ENCODE results near the gene OR13C2. TPM values are rescaled to one million over a fixed set of nuclear protein-coding genes. Genes with fewer than 3 reads are reported as not detected.
"Not testable (repeated sequence)": the region's sequence is repeated elsewhere in the genome, so short reads cannot be mapped to it uniquely, and the experiment has no call there.

Gene OR13C2
- total and polyA plus RNA-seq, 4 donors, result not detected

DNA sequence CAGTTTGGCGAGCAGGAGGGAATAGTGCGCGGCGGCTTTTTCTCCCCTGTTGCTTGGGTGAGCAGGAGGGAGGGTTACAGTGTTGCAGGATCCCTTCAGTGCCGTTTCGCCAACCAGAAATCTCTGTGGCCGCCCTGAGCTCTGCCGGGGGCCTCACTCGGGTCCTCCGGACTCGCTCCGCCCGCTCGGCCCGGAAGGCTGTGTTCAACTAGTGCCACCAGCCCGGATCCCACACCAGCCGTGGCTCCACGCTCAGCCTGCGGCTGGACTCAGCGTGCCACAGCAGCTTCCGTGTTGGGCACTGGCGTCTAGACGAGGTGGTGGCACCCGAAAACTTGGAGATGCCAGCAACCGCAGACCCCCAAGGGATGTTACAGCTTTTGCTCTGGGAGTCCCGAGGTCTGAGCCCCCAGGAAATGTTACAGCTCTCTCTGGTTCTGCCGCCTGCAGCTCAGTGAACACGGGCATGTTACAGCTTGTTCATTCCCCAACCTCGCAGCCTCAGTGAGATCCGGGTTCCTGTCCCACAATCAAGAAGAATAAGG, 28.6 kb upstream of the OR13C2 start:
- no peaks in the 10 kb centered on the region for H3K27me3 ChIP-seq (ENCODE audit: control insufficient read depth in 4 of 4, insufficient read depth in 4 of 4, low read length in 3 of 4)
- DNase-seq (ENCODE audit: low spot score), result no peak
- peaks cover 0 to 3% (median under 1%) of the 10 kb centered on the region in 4 donors for H3K9me3 ChIP-seq (ENCODE audit: control insufficient read depth in 4 of 4, low read length in 3 of 4)
- 96% methylated on average over 30 of the region's 30 CpGs for WGBS
- H3K4me3 ChIP-seq (ENCODE audit: low read depth in 1 of 3, low read length in 3 of 3), result no peak overlapping the region
- no peak overlapping the region for H3K9ac ChIP-seq (ENCODE audit: low read depth in 1 of 2, low read length in 2 of 2)
- no peak overlapping the region for H3K27ac ChIP-seq (ENCODE audit: low read depth in 1 of 2, low read length in 2 of 2)
- no peaks in the 10 kb centered on the region for H3K36me3 ChIP-seq (ENCODE audit: control insufficient read depth in 4 of 4, insufficient read depth in 3 of 4, low read depth in 1 of 4, low read length in 3 of 4)
- TF ChIP-seq TAF1 (conservative IDR thresholded peaks at IDR 0.05), result no peak
- TF ChIP-seq ATF3 (IDR thresholded peaks at IDR 0.05), result no peak
- no peak for TF ChIP-seq FOXA1 (IDR thresholded peaks at IDR 0.05)
- no peak for TF ChIP-seq HNF4A (conservative IDR thresholded peaks at IDR 0.05)
- no peak for TF ChIP-seq GABPA (IDR thresholded peaks at IDR 0.05 in 1 of 2, conservative IDR thresholded peaks at IDR 0.05 in 1 of 2)
- no peaks in the 10 kb centered on the region for H3K4me1 ChIP-seq (ENCODE audit: control insufficient read depth in 4 of 4, insufficient read depth in 4 of 4, low read length in 3 of 4)

DNA sequence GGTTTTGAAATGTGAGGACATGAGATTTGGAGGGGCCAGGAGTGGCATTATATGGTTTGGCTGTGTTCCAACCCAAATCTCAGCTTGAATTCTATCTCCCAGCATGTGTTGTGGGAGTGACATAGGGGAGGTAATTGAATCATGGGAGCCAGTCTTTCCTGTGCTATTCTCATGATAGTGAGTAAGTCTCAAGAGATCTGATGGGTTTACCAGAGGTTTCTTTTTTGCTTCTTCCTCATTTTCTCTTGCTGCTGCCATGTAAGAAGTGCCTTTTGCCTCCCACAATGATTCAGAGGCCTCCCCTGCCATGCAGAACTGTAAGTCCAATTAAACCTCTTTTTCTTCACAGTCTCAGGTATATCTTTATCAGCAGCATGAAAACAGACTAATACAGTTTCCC, 20.5 kb upstream of the OR13C2 start:
- not testable (repeated sequence) for H3K27ac ChIP-seq (ENCODE audit: low read depth in 1 of 2, low read length in 2 of 2); H3K36me3 ChIP-seq (ENCODE audit: control insufficient read depth in 4 of 4, insufficient read depth in 3 of 4, low read depth in 1 of 4, low read length in 3 of 4); H3K9me3 ChIP-seq (ENCODE audit: control insufficient read depth in 4 of 4, low read length in 3 of 4); DNase-seq (ENCODE audit: low spot score); H3K4me3 ChIP-seq (ENCODE audit: low read depth in 1 of 3, low read length in 3 of 3); H3K9ac ChIP-seq (ENCODE audit: low read depth in 1 of 2, low read length in 2 of 2); H3K27me3 ChIP-seq (ENCODE audit: control insufficient read depth in 4 of 4, insufficient read depth in 4 of 4, low read length in 3 of 4); H3K4me1 ChIP-seq (ENCODE audit: control insufficient read depth in 4 of 4, insufficient read depth in 4 of 4, low read length in 3 of 4)

GRCh38 chr9:104618104-104618503, 12.7 kb upstream of the OR13C2 start, which contains the start of gene OR13C9:
Gene OR13C9, minus strand, starts transcription at chr9:104618204. Its CDS starts 0 bp downstream, at chr9:104618204.
- Histone ChIP-seq H3K4me3 (ENCODE audit: low read depth in 1 of 3, low read length in 3 of 3) (no peak within 1 kb of the TSS), H3K9me3 (ENCODE audit: control insufficient read depth in 4 of 4, low read length in 3 of 4) (no peaks in the 10 kb centered on the region), H3K9ac (ENCODE audit: low read depth in 1 of 2, low read length in 2 of 2) (no peak within 1 kb of the TSS), H3K27ac (ENCODE audit: low read depth in 1 of 2, low read length in 2 of 2) (no peak within 1 kb of the TSS), H3K27me3 (ENCODE audit: control insufficient read depth in 4 of 4, insufficient read depth in 4 of 4, low read length in 3 of 4) (no peaks in the 10 kb centered on the region), H3K36me3 (ENCODE audit: control insufficient read depth in 4 of 4, insufficient read depth in 3 of 4, low read depth in 1 of 4, low read length in 3 of 4) (no peaks in the 10 kb centered on the region), H3K4me1 (ENCODE audit: control insufficient read depth in 4 of 4, insufficient read depth in 4 of 4, low read length in 3 of 4) (no peaks in the 10 kb centered on the region)
- 72% methylated on average over 2 of the region's 2 CpGs for WGBS
- no peak for TF ChIP-seq EGR1 (IDR thresholded peaks at IDR 0.05; ENCODE audit: low read depth in 2 of 2)
- no peak for TF ChIP-seq CTCF (IDR thresholded peaks at IDR 0.05; ENCODE audit: low read depth, low read length, missing input control)
- no peak for TF ChIP-seq YY1 (IDR thresholded peaks at IDR 0.05)
- no peak for TF ChIP-seq JUND (IDR thresholded peaks at IDR 0.05)
- DNase-seq (ENCODE audit: low spot score), result no peak

GRCh38 chr9:104617418-104617817, 12.0 kb upstream of the OR13C2 start:
- no peak overlapping the region for H3K27ac ChIP-seq (ENCODE audit: low read depth in 1 of 2, low read length in 2 of 2)
- H3K9me3 ChIP-seq (ENCODE audit: control insufficient read depth in 4 of 4, low read length in 3 of 4), result no peaks in the 10 kb centered on the region
- TF ChIP-seq MAX (IDR thresholded peaks at IDR 0.05) (no peak), EGR1 (IDR thresholded peaks at IDR 0.05; ENCODE audit: low read depth in 2 of 2) (no peak), CTCF (IDR thresholded peaks at IDR 0.05; ENCODE audit: low read depth, low read length, missing input control) (no peak), YY1 (IDR thresholded peaks at IDR 0.05) (no peak), FOXA2 (IDR thresholded peaks at IDR 0.05) (no peak), ATF3 (IDR thresholded peaks at IDR 0.05) (no peak), TAF1 (conservative IDR thresholded peaks at IDR 0.05) (no peak)
- TF ChIP-seq, protein P1, sequence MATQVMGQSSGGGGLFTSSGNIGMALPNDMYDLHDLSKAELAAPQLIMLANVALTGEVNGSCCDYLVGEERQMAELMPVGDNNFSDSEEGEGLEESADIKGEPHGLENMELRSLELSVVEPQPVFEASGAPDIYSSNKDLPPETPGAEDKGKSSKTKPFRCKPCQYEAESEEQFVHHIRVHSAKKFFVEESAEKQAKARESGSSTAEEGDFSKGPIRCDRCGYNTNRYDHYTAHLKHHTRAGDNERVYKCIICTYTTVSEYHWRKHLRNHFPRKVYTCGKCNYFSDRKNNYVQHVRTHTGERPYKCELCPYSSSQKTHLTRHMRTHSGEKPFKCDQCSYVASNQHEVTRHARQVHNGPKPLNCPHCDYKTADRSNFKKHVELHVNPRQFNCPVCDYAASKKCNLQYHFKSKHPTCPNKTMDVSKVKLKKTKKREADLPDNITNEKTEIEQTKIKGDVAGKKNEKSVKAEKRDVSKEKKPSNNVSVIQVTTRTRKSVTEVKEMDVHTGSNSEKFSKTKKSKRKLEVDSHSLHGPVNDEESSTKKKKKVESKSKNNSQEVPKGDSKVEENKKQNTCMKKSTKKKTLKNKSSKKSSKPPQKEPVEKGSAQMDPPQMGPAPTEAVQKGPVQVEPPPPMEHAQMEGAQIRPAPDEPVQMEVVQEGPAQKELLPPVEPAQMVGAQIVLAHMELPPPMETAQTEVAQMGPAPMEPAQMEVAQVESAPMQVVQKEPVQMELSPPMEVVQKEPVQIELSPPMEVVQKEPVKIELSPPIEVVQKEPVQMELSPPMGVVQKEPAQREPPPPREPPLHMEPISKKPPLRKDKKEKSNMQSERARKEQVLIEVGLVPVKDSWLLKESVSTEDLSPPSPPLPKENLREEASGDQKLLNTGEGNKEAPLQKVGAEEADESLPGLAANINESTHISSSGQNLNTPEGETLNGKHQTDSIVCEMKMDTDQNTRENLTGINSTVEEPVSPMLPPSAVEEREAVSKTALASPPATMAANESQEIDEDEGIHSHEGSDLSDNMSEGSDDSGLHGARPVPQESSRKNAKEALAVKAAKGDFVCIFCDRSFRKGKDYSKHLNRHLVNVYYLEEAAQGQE (IDR thresholded peaks at IDR 0.05), result no peak
- H3K4me1 ChIP-seq (ENCODE audit: control insufficient read depth in 4 of 4, insufficient read depth in 4 of 4, low read length in 3 of 4), result no peaks in the 10 kb centered on the region
- no peaks in the 10 kb centered on the region for H3K36me3 ChIP-seq (ENCODE audit: control insufficient read depth in 4 of 4, insufficient read depth in 3 of 4, low read depth in 1 of 4, low read length in 3 of 4)
- DNase-seq (ENCODE audit: low spot score), result no peak
- H3K27me3 ChIP-seq (ENCODE audit: control insufficient read depth in 4 of 4, insufficient read depth in 4 of 4, low read length in 3 of 4), result no peaks in the 10 kb centered on the region
- no peak overlapping the region for H3K9ac ChIP-seq (ENCODE audit: low read depth in 1 of 2, low read length in 2 of 2)
- no peak overlapping the region for H3K4me3 ChIP-seq (ENCODE audit: low read depth in 1 of 3, low read length in 3 of 3)

All from liver (tissue), 9 donors.